BLaER1 treated with 17β-estradiol and CSF1 and Interleukin-3, amounts not matched to agents 10 nM and 100 nM (cell line): Measurements from ENCODE around the gene PLCB1.

Experiments
- H3K27ac ChIP-seq, 11 experiments: shearing (Covaris generic); formaldehyde crosslinking; 2 replicates each; pipeline ENCODE4 v1.8.1; 2022
- H3K27me3 ChIP-seq, 11 experiments: shearing (Covaris generic); formaldehyde crosslinking; 2 replicates each; pipeline ENCODE4 v1.8.1; 2022
- H3K36me3 ChIP-seq, 11 experiments: shearing (Covaris generic); formaldehyde crosslinking; 2 replicates each; pipeline ENCODE4 v1.8.1; 2022
- H3K4me1 ChIP-seq, 10 experiments: shearing (Covaris generic); formaldehyde crosslinking; 2 replicates each; pipeline ENCODE4 v1.8.1; 2022
- H3K4me2 ChIP-seq, 11 experiments: shearing (Covaris generic); formaldehyde crosslinking; 2 replicates each; pipeline ENCODE4 v1.8.1; 2022
- H3K4me3 ChIP-seq, 10 experiments: shearing (Covaris generic); formaldehyde crosslinking; 2 replicates each; pipeline ENCODE4 v1.8.1; 2022
- H3K9ac ChIP-seq, 11 experiments: shearing (Covaris generic); formaldehyde crosslinking; 2 replicates each; pipeline ENCODE4 v1.8.1; 2022
- H3K9me3 ChIP-seq, 11 experiments: shearing (Covaris generic); formaldehyde crosslinking; replicated peaks in 1 of 11; 2 replicates each; pipeline ENCODE4 v1.8.1; 2022
- H4K20me1 ChIP-seq, 11 experiments: shearing (Covaris generic); formaldehyde crosslinking; 2 replicates each; pipeline ENCODE4 v1.8.1; 2022
- Cebpa-rat ChIP-seq, 11 experiments: shearing (Covaris generic); IDR thresholded peaks; 2 replicates each; pipeline ENCODE4 v1.8.1; 2022

Gene PLCB1

DNA sequence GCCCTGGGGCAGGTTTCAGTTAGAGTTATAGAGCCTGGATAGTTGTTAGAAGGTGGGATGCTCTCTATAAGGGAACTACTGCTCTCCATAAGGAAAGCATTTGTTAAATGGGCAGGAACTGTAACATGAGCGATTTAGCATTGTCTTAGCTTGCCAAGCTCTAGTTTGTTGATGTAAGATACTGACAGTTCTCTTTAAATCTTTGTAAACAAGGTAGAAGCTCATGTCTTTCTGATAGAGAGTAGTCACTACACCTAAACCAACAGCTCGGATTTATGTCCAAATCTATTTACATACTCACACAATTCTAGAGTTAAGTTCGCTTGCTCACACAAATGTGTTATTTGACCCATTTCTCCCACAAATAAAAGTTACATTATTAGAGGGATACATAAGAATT lies 87.3 kb downstream of the PLCB1 start:
- no peak overlapping the region for H3K9ac ChIP-seq
- no peaks in the 10 kb centered on the region for H4K20me1 ChIP-seq
- peaks cover 0 to 9% (median 0%) of the 10 kb centered on the region in 11 experiments; a peak in 5 of 22 replicates for H3K9me3 ChIP-seq
- H3K4me2 ChIP-seq: no peak overlapping the region
- H3K36me3 ChIP-seq: peaks cover 0 to 7% (median 0%) of the 10 kb centered on the region in 11 experiments; a peak in 1 of 22 replicates
- no peaks in the 10 kb centered on the region for H3K27me3 ChIP-seq
- H3K4me1 ChIP-seq: peaks cover 6 to 21% (median 8%) of the 10 kb centered on the region in 10 experiments; a peak in 19 of 20 replicates
- H3K27ac ChIP-seq: no peak overlapping the region
- no peak for TF ChIP-seq Cebpa-rat (IDR thresholded peaks at IDR 0.05)
- no peak overlapping the region for H3K4me3 ChIP-seq

DNA sequence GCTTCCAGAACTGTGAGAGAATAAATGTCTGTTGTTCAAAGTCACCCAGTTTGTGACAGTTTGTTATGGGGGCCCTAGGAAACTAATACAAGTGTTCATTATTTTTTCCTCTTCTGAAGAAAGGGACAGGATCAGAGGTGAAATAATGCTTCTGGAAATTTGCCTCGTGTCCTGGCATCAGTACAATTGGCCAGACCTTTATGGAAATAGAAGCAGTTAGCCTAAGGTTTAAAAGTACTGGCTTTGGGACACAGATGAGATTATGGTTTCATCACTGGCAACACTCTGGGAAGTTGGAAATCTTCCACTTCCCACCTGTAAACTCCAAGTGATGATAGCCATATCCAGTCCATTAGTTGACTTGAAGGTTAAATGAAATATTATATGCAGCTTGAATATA lies 88.7 kb downstream of the PLCB1 start:
- no peak for TF ChIP-seq Cebpa-rat (IDR thresholded peaks at IDR 0.05)
- Histone ChIP-seq H4K20me1 (no peaks in the 10 kb centered on the region), H3K9ac (no peak overlapping the region), H3K27ac (no peak overlapping the region), H3K9me3 (peaks cover 0 to 9% (median 0%) of the 10 kb centered on the region in 11 experiments; a peak in 5 of 22 replicates), H3K4me1 (peaks cover 0 to 10% (median 2%) of the 10 kb centered on the region in 10 experiments; a peak in 6 of 20 replicates), H3K36me3 (peaks cover 0 to 7% (median 0%) of the 10 kb centered on the region in 11 experiments; a peak in 1 of 22 replicates), H3K4me2 (no peak overlapping the region), H3K4me3 (no peak overlapping the region), H3K27me3 (no peaks in the 10 kb centered on the region)

- Histone ChIP-seq H3K4me3 (no peak overlapping the region), H3K27ac (no peak overlapping the region), H3K4me1 (no peaks in the 10 kb centered on the region), H3K27me3 (no peaks in the 10 kb centered on the region), H3K36me3 (peaks cover 0 to 13% (median 0%) of the 10 kb centered on the region in 11 experiments; a peak in 3 of 22 replicates), H4K20me1 (no peaks in the 10 kb centered on the region), H3K9me3 (peaks cover 0 to 9% (median 3%) of the 10 kb centered on the region in 11 experiments; a peak in 5 of 22 replicates), H3K9ac (no peak overlapping the region), H3K4me2 (no peak overlapping the region)
- TF ChIP-seq Cebpa-rat (IDR thresholded peaks at IDR 0.05): no peak
Measured at GRCh38 chr20:8221887-8222419, 89.9 kb downstream of the PLCB1 start.

DNA sequence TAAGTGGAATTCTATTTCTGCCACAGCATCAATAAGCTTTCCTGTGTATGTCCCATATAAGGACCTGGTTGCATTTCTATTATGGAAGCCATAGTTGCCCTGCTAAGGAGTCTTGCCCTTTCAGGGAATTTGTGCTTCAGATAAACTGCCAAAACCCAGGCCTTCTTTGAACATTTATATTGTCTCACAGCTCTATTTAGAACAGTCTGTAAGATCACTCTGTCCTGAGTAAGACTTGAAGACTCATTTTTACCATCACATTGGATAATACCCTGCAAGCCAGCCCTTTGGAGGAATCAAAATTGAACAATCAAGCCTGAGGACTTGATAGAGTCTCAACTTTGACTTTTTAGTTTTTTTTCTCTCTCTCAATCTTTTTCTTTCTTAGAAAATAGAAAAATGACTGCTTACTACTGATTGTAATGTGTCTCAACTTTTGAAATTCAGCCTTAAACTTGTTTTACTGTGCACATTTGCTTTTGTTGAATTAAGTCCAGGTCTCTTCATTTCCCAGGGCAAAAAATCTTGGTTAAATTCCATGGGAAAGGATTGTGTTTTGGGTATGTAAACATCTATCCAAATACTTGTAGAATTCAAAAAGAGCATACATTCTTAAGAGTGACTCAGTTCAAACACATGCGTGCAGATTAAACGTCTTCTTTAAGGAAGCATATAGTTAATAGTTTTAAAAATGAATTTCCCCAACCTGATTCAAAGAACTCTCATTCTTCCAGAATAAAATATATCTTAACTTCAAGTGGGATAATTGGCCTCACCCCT lies 91.2 kb downstream of the PLCB1 start:
- Histone ChIP-seq H3K27ac (no peak overlapping the region), H3K4me3 (no peak overlapping the region), H3K36me3 (peaks cover 0 to 13% (median 0%) of the 10 kb centered on the region in 11 experiments; a peak in 3 of 22 replicates), H3K4me2 (no peak overlapping the region), H4K20me1 (no peaks in the 10 kb centered on the region), H3K9me3 (peaks cover 0 to 7% (median 0%) of the 10 kb centered on the region in 11 experiments; a peak in 4 of 22 replicates), H3K27me3 (no peaks in the 10 kb centered on the region), H3K9ac (no peak overlapping the region), H3K4me1 (peaks cover 0 to 2% (median 0%) of the 10 kb centered on the region in 10 experiments; a peak in 1 of 20 replicates)
- no peak for TF ChIP-seq Cebpa-rat (IDR thresholded peaks at IDR 0.05)

GRCh38 chr20:8225658-8226057 lies 93.6 kb downstream of the PLCB1 start:
- no peak for TF ChIP-seq Cebpa-rat (IDR thresholded peaks at IDR 0.05)
- Histone ChIP-seq H3K4me2 (no peak overlapping the region), H3K27me3 (no peaks in the 10 kb centered on the region), H3K9ac (no peak overlapping the region), H4K20me1 (no peaks in the 10 kb centered on the region), H3K27ac (no peak overlapping the region), H3K4me3 (no peak overlapping the region), H3K9me3 (peaks cover 0 to 7% (median 0%) of the 10 kb centered on the region in 11 experiments; a peak in 4 of 22 replicates), H3K36me3 (peaks cover 0 to 8% (median 0%) of the 10 kb centered on the region in 11 experiments; a peak in 3 of 22 replicates), H3K4me1 (peaks cover 0 to 6% (median under 1%) of the 10 kb centered on the region in 10 experiments; a peak in 11 of 20 replicates)

DNA sequence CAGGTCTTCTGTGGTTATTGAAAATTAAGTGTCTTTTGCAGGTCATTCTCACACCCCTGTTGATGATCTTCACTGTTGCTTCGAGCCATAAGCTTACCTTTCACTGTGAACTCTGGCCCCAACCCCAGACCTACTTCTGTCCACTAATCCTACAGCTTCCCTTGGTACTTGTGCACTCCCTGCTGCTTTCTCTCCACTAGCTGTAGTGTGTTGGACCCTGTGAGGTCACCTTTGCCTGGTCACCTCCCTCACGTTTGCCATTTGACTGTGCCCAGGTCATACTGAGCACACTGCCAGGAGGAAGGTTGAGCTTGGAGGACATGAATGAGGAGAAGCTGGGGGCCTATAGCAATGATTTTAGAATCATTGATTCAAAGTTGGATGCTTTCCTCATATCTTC lies 94.0 kb downstream of the PLCB1 start:
- Histone ChIP-seq H3K36me3 (peaks cover 0 to 6% (median 0%) of the 10 kb centered on the region in 11 experiments; a peak in 2 of 22 replicates), H3K4me3 (no peak overlapping the region), H3K9me3 (peaks cover 0 to 7% (median 0%) of the 10 kb centered on the region in 11 experiments; a peak in 4 of 22 replicates), H3K27ac (no peak overlapping the region), H3K9ac (no peak overlapping the region), H3K27me3 (no peaks in the 10 kb centered on the region), H3K4me2 (no peak overlapping the region), H4K20me1 (no peaks in the 10 kb centered on the region), H3K4me1 (peaks cover 0 to 11% (median 5%) of the 10 kb centered on the region in 10 experiments; a peak in 11 of 20 replicates)
- no peak for TF ChIP-seq Cebpa-rat (IDR thresholded peaks at IDR 0.05)

DNA sequence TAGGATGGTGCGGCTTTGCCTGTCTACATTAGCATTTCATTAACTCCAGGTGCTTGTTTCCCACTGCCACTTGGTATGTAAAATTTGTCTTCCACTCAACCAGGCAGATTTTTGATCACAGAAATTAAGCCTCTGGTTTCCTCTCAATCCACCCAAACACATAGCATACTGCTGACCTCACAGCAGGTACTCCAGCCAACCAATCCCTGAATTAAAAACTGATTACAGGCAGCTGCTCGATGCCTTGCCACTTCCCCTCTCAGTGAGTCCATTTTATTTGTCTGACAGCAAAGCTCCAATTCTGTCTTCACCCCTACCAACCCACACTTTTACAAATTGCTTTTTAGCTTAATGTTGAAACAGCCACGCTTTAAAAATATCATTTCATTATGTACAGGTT lies 95.2 kb downstream of the PLCB1 start:
- Histone ChIP-seq H3K4me3 (no peak overlapping the region), H3K9ac (no peak overlapping the region), H3K9me3 (peaks cover 0 to 7% (median 0%) of the 10 kb centered on the region in 11 experiments; a peak in 4 of 22 replicates), H3K36me3 (peaks cover 0 to 6% (median 0%) of the 10 kb centered on the region in 11 experiments; a peak in 2 of 22 replicates), H3K27ac (no peak overlapping the region), H3K4me2 (no peak overlapping the region), H4K20me1 (no peaks in the 10 kb centered on the region), H3K4me1 (peaks cover 0 to 21% (median 12%) of the 10 kb centered on the region in 10 experiments; a peak in 11 of 20 replicates), H3K27me3 (no peaks in the 10 kb centered on the region)
- no peak for TF ChIP-seq Cebpa-rat (IDR thresholded peaks at IDR 0.05)

DNA sequence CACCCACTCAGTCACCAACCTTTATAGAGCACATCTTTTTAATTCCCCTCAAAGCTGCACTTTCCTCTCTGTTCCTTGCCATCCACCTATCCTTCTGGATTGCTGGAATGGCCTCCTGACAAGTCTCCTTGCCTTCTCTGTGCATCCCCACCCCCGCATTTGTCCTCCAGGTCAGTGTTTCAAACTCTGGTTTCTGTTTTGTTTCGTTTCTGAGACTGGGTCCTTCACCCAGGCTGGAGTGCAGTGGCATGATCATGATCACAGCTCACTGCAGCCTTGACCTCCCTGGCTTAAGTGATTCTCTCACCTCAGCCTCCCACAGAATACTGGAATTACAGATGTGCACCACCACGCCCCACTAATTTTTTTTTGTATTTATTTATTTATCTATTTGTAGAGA lies 96.2 kb downstream of the PLCB1 start:
- peaks cover 0 to 6% (median 0%) of the 10 kb centered on the region in 11 experiments; a peak in 2 of 22 replicates for H3K36me3 ChIP-seq
- H3K27ac ChIP-seq: no peak overlapping the region
- no peak overlapping the region for H3K4me2 ChIP-seq
- peaks cover 0 to 32% (median 17%) of the 10 kb centered on the region in 10 experiments; a peak in 11 of 20 replicates for H3K4me1 ChIP-seq
- H3K9me3 ChIP-seq: peaks cover 0 to 4% (median 0%) of the 10 kb centered on the region in 11 experiments; a peak in 2 of 22 replicates
- no peak overlapping the region for H3K9ac ChIP-seq
- TF ChIP-seq Cebpa-rat (IDR thresholded peaks at IDR 0.05): no peak
- H4K20me1 ChIP-seq: no peaks in the 10 kb centered on the region
- no peak overlapping the region for H3K4me3 ChIP-seq
- H3K27me3 ChIP-seq: no peaks in the 10 kb centered on the region

- TF ChIP-seq Cebpa-rat (IDR thresholded peaks at IDR 0.05): no peak
- peaks cover 0 to 7% (median 0%) of the 10 kb centered on the region in 11 experiments; a peak in 2 of 22 replicates for H3K9me3 ChIP-seq
Measured at GRCh38 chr20:8229090-8229489, 97.0 kb downstream of the PLCB1 start.

More at GRCh38 chr20:8229090-8229489, 97.0 kb downstream of the PLCB1 start:
- peaks cover 0 to 6% (median 0%) of the 10 kb centered on the region in 11 experiments; a peak in 2 of 22 replicates for H3K36me3 ChIP-seq
- no peak overlapping the region for H3K27ac ChIP-seq
- H3K4me3 ChIP-seq: no peak overlapping the region
- H4K20me1 ChIP-seq: no peaks in the 10 kb centered on the region
- H3K4me1 ChIP-seq: peaks cover 0 to 39% (median 22%) of the 10 kb centered on the region in 10 experiments; a peak in 13 of 20 replicates
- no peak overlapping the region for H3K9ac ChIP-seq
- no peaks in the 10 kb centered on the region for H3K27me3 ChIP-seq
- H3K4me2 ChIP-seq: no peak overlapping the region
